ENCODE measurements around the gene SEMA3E. TPM values are rescaled to one million over a fixed set of nuclear protein-coding genes. Genes with fewer than 3 reads are reported as not detected.

SEMA3E gene
- total RNA-seq, 3 donors from 2014 or later (not counting 1 experiment from before 2014, with no cell fraction given), result not detected

DNA sequence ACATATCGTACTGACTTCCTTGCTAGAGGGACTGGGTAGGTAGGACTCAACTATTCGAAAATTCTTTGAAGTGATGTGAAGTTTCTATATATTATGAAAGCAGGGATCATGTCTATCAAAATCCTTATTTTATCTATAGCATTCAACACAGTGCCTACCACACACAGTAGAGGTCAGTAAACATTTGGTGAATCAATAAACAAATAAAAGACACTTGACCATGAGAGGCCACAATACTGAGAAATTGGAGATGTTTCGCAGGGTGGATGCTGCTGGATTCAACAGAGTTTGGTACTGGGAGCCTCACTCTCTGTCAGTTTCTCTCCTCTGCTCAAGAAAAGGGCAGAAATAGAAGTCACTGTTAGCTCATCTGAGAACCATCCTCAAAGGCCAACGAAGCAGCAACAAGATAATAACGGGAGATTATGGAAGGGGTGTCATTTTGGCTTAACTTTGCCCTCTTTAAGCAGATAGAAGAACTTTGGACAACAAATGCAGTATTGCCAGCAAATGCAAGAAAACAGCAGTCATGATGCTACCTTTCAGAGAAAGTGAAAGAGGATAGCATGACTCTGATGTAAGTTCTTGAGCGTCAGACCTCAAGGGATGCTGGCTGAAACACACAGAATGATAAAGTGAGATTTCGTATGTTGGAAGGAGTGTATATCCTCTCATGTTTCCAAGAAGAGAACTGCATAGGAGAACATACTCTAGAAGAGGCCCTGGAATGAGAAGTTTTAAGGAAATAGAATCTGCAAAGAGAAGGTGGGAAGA is 107.6 kb downstream of the SEMA3E start:
- 81% methylated on average over 5 of the region's 7 CpGs for WGBS (ENCODE audit: insufficient coverage)
- H3K27me3 Mint-ChIP-seq (ENCODE audit: low read depth in 2 of 2), result no peaks in the 10 kb centered on the region
- DNase-seq, result no peak
- H3K36me3 ChIP-seq (ENCODE audit: control insufficient read depth, insufficient read depth, low read length), result no peaks in the 10 kb centered on the region
- H3K9me3 Mint-ChIP-seq, result peaks cover 7 to 10% of the 10 kb centered on the region in 2 donors
- no peaks in the 10 kb centered on the region for H3K4me1 ChIP-seq (ENCODE audit: control insufficient read depth, insufficient read depth, low read length)
- H3K4me3 Mint-ChIP-seq, result no peak overlapping the region
- no peak for ATAC-seq
- TF ChIP-seq, protein P1, sequence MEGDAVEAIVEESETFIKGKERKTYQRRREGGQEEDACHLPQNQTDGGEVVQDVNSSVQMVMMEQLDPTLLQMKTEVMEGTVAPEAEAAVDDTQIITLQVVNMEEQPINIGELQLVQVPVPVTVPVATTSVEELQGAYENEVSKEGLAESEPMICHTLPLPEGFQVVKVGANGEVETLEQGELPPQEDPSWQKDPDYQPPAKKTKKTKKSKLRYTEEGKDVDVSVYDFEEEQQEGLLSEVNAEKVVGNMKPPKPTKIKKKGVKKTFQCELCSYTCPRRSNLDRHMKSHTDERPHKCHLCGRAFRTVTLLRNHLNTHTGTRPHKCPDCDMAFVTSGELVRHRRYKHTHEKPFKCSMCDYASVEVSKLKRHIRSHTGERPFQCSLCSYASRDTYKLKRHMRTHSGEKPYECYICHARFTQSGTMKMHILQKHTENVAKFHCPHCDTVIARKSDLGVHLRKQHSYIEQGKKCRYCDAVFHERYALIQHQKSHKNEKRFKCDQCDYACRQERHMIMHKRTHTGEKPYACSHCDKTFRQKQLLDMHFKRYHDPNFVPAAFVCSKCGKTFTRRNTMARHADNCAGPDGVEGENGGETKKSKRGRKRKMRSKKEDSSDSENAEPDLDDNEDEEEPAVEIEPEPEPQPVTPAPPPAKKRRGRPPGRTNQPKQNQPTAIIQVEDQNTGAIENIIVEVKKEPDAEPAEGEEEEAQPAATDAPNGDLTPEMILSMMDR (IDR thresholded peaks at IDR 0.05), result no peak
- H3K36me3 Mint-ChIP-seq, result no peaks in the 10 kb centered on the region
- no peaks in the 10 kb centered on the region for H3K27me3 ChIP-seq (ENCODE audit: control insufficient read depth, insufficient read depth, low read length)
- H3K27ac ChIP-seq (ENCODE audit: low read length), result no peak overlapping the region
- intact Hi-C loops (cut with micrococcal nuclease), result no loop called here
- no peaks in the 10 kb centered on the region for H3K9me3 ChIP-seq (ENCODE audit: control insufficient read depth, insufficient read depth, low read length)
- H3K4me1 Mint-ChIP-seq, result no peaks in the 10 kb centered on the region
- no peak overlapping the region for H3K4me3 ChIP-seq (ENCODE audit: low read length)
- H3K27ac Mint-ChIP-seq, result no peak overlapping the region

DNA sequence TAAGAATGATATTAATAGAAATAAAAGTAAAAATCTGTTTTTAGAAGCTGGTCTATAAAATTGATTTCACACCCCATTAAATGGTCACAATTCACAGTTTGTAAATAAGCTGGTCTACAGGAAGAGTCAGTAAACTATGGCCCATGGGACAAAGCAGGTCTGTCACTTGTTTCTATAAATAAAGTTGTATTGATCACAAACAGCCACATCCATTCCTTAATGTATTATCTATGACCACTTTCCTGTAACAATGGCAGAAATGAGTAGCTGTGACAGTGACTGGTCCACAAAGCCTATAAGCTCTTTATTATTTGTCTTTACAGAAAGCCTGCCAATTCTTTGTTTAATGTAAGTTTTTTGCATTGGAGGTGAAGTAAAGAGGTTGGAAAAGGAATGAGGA is 114.5 kb downstream of the SEMA3E start:
- no peaks in the 10 kb centered on the region for H3K9me3 ChIP-seq (ENCODE audit: control insufficient read depth, insufficient read depth, low read length)
- ATAC-seq, result no peak
- no peaks in the 10 kb centered on the region for H3K27me3 ChIP-seq (ENCODE audit: control insufficient read depth, insufficient read depth, low read length)
- no peak for DNase-seq
- H3K4me3 ChIP-seq (ENCODE audit: low read length), result no peak overlapping the region
- intact Hi-C loops (cut with micrococcal nuclease), result no loop called here
- Mint-ChIP-seq H3K9me3 (peaks cover 2 to 4% of the 10 kb centered on the region in 2 donors), H3K27ac (no peak overlapping the region), H3K4me3 (no peak overlapping the region), H3K36me3 (no peaks in the 10 kb centered on the region), H3K4me1 (no peaks in the 10 kb centered on the region), H3K27me3 (ENCODE audit: low read depth in 2 of 2) (no peaks in the 10 kb centered on the region)
- no peaks in the 10 kb centered on the region for H3K4me1 ChIP-seq (ENCODE audit: control insufficient read depth, insufficient read depth, low read length)
- TF ChIP-seq, protein P1 (IDR thresholded peaks at IDR 0.05), result no peak
- no peaks in the 10 kb centered on the region for H3K36me3 ChIP-seq (ENCODE audit: control insufficient read depth, insufficient read depth, low read length)
- H3K27ac ChIP-seq (ENCODE audit: low read length), result no peak overlapping the region

DNA sequence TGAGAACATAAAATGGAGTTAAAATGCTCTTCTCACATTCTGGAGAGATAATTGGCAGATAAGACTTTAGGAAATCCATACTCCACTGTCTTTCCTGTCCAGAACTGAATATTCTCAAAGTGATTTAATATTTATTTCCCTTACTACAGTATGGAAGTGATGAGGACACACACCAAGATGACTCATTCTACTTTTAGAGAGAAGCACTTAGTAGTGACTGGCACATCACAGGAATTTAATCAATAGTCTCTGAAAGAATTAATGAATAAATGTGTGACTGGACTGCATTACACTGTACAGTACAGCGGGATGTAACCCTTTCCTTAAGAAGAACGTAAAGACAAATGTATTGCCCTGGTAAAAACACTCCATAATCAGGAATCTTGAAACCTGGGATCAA is 116.7 kb downstream of the SEMA3E start:
- no peaks in the 10 kb centered on the region for H3K36me3 Mint-ChIP-seq
- no peak overlapping the region for H3K27ac ChIP-seq (ENCODE audit: low read length)

More for the DNA sequence above, 116.7 kb downstream of the SEMA3E start:
- Histone ChIP-seq H3K27me3 (ENCODE audit: control insufficient read depth, insufficient read depth, low read length) (no peaks in the 10 kb centered on the region), H3K9me3 (ENCODE audit: control insufficient read depth, insufficient read depth, low read length) (no peaks in the 10 kb centered on the region), H3K4me1 (ENCODE audit: control insufficient read depth, insufficient read depth, low read length) (no peaks in the 10 kb centered on the region), H3K4me3 (ENCODE audit: low read length) (no peak overlapping the region), H3K36me3 (ENCODE audit: control insufficient read depth, insufficient read depth, low read length) (no peaks in the 10 kb centered on the region)
- H3K27me3 Mint-ChIP-seq (ENCODE audit: low read depth in 2 of 2), result no peaks in the 10 kb centered on the region
- no peak for ATAC-seq
- no peak for DNase-seq
- H3K4me1 Mint-ChIP-seq, result no peaks in the 10 kb centered on the region
- H3K9me3 Mint-ChIP-seq, result peaks cover 0 to 2% of the 10 kb centered on the region in 2 donors
- TF ChIP-seq, protein P1 (IDR thresholded peaks at IDR 0.05), result no peak
- intact Hi-C loops (cut with micrococcal nuclease), result no loop called here
- no peak overlapping the region for H3K27ac Mint-ChIP-seq
- no peak overlapping the region for H3K4me3 Mint-ChIP-seq
- WGBS (ENCODE audit: insufficient coverage), result 85% methylated on average over 2 of the region's 2 CpGs

Measured in natural killer cell (primary cell).